ENCODE results near the gene DPP6. TPM values are rescaled to one million over a fixed set of nuclear protein-coding genes. Genes with fewer than 3 reads are reported as not detected.

The DPP6 gene
- total RNA-seq, 1 experiment from 2014 or later = not detected

- Histone ChIP-seq H2AFZ (no peak overlapping the region), H4K20me1 (ENCODE audit: insufficient read depth) (no peaks in the 10 kb centered on the region), H3K79me2 (ENCODE audit: low read depth) (no peaks in the 10 kb centered on the region), H3K4me3 (no peak overlapping the region), H3K9me2 (ENCODE audit: insufficient read depth) (no peaks in the 10 kb centered on the region), H3K9me3 (ENCODE audit: insufficient read depth, low read depth) (no peaks in the 10 kb centered on the region), H3K27ac (no peak overlapping the region), H3K27me3 (ENCODE audit: insufficient read depth, low read depth) (peaks cover 98% of the 10 kb centered on the region), H3K36me3 (ENCODE audit: low read depth) (no peaks in the 10 kb centered on the region), H3K4me1 (replicated peaks; ENCODE audit: insufficient read depth) (no peaks in the 10 kb centered on the region), H3F3A (ENCODE audit: insufficient read depth, low read depth) (no peaks in the 10 kb centered on the region), H3K4me2 (no peak overlapping the region)
- ChIA-PET CTCF (no interaction called here), POLR2A (ENCODE audit: unreplicated experiment) (no interaction called here)
- BruUV-seq (replicated peaks) = no TSS peak
- DNase-seq = no peak
- TF ChIP-seq CTCF (conservative IDR thresholded peaks at IDR 0.05) (no peak), EZH2 (IDR thresholded peaks at IDR 0.05; ENCODE audit: low read depth) (no peak)
- intact Hi-C loops (cut with micrococcal nuclease; ENCODE audit: unreplicated experiment) = no loop called here
Observed at GRCh38 chr7:154757756-154758155, 705.6 kb downstream of the DPP6 start.

GRCh38 chr7:154759989-154760388 lies 707.8 kb downstream of the DPP6 start:
- H3K79me2 ChIP-seq (ENCODE audit: low read depth) = no peaks in the 10 kb centered on the region
- no peaks in the 10 kb centered on the region for H3F3A ChIP-seq (ENCODE audit: insufficient read depth, low read depth)
- H3K4me1 ChIP-seq (replicated peaks; ENCODE audit: insufficient read depth) = no peaks in the 10 kb centered on the region
- H3K4me3 ChIP-seq = no peak overlapping the region
- peaks cover 98% of the 10 kb centered on the region for H3K27me3 ChIP-seq (ENCODE audit: insufficient read depth, low read depth)
- TF ChIP-seq EZH2 (IDR thresholded peaks at IDR 0.05; ENCODE audit: low read depth) = no peak
- no peak for TF ChIP-seq CTCF (conservative IDR thresholded peaks at IDR 0.05)
- no peaks in the 10 kb centered on the region for H3K9me2 ChIP-seq (ENCODE audit: insufficient read depth)
- ChIA-PET POLR2A (ENCODE audit: unreplicated experiment) (no interaction called here), CTCF (no interaction called here)
- H3K36me3 ChIP-seq (ENCODE audit: low read depth) = no peaks in the 10 kb centered on the region
- H3K4me2 ChIP-seq = no peak overlapping the region
- intact Hi-C loops (cut with micrococcal nuclease; ENCODE audit: unreplicated experiment) = no loop called here
- no peaks in the 10 kb centered on the region for H4K20me1 ChIP-seq (ENCODE audit: insufficient read depth)
- no peak overlapping the region for H2AFZ ChIP-seq
- H3K9me3 ChIP-seq (ENCODE audit: insufficient read depth, low read depth) = no peaks in the 10 kb centered on the region
- DNase-seq = no peak
- H3K27ac ChIP-seq = no peak overlapping the region
- no TSS peak for BruUV-seq (replicated peaks)

- POLR2A ChIA-PET (ENCODE audit: unreplicated experiment) = no interaction called here
- CTCF ChIA-PET = no interaction called here
- Histone ChIP-seq H3K27ac (no peak overlapping the region), H3K4me3 (no peak overlapping the region), H3K9me2 (ENCODE audit: insufficient read depth) (no peaks in the 10 kb centered on the region), H3K9me3 (ENCODE audit: insufficient read depth, low read depth) (no peaks in the 10 kb centered on the region), H3K79me2 (ENCODE audit: low read depth) (no peaks in the 10 kb centered on the region), H2AFZ (no peak overlapping the region), H3K4me1 (replicated peaks; ENCODE audit: insufficient read depth) (no peaks in the 10 kb centered on the region), H3K36me3 (ENCODE audit: low read depth) (no peaks in the 10 kb centered on the region), H3F3A (ENCODE audit: insufficient read depth, low read depth) (no peaks in the 10 kb centered on the region), H3K27me3 (ENCODE audit: insufficient read depth, low read depth) (peaks cover 98% of the 10 kb centered on the region), H3K4me2 (no peak overlapping the region), H4K20me1 (ENCODE audit: insufficient read depth) (no peaks in the 10 kb centered on the region)
- DNase-seq = no peak
- BruUV-seq (replicated peaks) = no TSS peak
- intact Hi-C loops (cut with micrococcal nuclease; ENCODE audit: unreplicated experiment) = no loop called here
- no peak for TF ChIP-seq CTCF (conservative IDR thresholded peaks at IDR 0.05)
- TF ChIP-seq EZH2 (IDR thresholded peaks at IDR 0.05; ENCODE audit: low read depth) = no peak
Observed at GRCh38 chr7:154765118-154765517, 712.9 kb downstream of the DPP6 start.
